Activated CD4-positive, CD25-positive, alpha-beta regulatory T cell treated with anti-CD3 and anti-CD28 coated beads, Interleukin-2, amount 50 U/mL, for 16 hours (primary cell): ENCODE data around the gene PPFIBP1.
A peak's percentile ranks its signal among the peaks of the same experiment; 100 is the strongest.
"Not testable (repeated sequence)": the region's sequence is repeated elsewhere in the genome, so short reads cannot be mapped to it uniquely, and the experiment has no call there.

ENCODE experiments used
- DNase-seq: peaks from one replicate; pipeline ENCODE4 v3.0.0-alpha.2; 2020; ENCODE audit warnings: low read depth, low spot score

The PPFIBP1 gene

DNA sequence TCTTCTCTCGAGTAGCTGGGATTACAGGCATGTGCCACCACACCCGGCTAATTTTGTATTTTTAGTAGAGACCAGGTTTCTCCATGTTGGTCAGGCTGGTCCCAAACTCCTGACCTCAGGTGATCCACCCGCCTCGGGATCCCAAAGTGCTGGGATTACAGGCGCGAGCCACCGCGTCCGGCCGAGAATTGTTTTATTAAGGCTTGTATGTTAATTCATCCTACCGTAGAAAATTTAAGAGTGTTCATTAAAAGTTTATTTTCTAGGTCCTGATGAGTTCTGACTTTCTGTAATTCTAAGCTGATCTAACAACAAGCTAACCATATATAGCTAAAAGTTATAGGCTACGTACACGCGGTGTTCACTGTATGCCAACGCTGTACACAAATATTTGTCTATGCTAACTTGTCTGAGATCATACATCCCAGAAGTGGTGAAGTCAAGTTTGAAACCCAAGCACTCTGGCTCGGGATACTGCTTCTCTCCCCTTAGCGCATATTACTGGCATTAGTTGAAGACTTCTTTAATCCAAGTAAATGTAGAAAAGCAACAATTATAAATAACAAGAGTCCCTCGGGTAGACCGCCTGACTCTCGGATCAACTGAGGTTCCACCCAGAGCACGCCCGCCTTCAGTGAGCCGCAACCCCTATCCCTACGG, 186.1 kb downstream of the PPFIBP1 start:
- no peak for DNase-seq

GRCh38 chr12:27710592-27711316, 186.7 kb downstream of the PPFIBP1 start, which contains the start of gene MRPS35:
TSS of gene MRPS35 (plus strand) at chr12:27710832. CDS start at chr12:27710844, 12 bp downstream.
- peak; percentile 83 for DNase-seq

GRCh38 chr12:27711317-27711682, 187.3 kb downstream of the PPFIBP1 start:
- DNase-seq, result no peak

DNA sequence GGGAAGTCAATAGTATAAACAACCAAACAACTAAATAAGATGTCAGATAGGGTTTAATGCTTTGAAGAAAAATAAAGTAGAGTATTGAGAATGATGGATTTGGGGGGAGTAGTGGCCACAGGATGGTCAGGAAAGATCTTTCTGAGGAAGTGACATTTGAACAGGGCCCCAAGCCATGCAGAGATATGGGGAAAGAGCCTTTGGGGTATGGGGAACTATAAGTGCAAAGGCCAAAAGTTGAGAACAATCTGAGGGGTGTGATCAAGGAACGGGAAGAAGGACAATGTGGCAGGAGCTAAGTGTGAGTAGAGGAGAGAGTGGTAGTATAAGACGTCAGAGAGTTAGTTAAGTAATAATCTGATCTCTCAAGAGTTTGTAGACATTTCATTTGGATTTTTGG, 188.0 kb downstream of the PPFIBP1 start:
- DNase-seq, result no peak

- no peak for DNase-seq
Observed at GRCh38 chr12:27723212-27723611, 199.2 kb downstream of the PPFIBP1 start.

GRCh38 chr12:27730097-27730588, 206.1 kb downstream of the PPFIBP1 start:
- DNase-seq, result no peak

DNA sequence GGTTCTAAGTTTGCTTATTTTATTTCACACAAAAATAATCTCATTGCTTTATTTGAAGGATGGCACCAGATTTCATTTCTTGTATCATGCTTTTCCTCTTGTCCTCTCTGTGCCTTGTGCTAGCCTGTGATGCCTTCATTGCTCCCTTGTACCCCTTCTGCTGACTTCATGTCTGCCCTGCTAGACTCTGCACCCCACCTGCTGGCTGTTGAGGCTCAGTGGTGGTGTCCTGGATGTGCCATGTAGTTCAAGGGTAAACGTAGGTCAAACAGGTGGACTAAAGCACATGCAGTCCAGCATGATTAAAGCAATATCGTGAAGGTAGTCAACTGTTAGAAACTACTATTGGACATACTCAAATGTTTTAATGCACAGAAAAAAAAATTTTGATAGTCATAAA, 208.3 kb downstream of the PPFIBP1 start:
- DNase-seq, result no peak

DNA sequence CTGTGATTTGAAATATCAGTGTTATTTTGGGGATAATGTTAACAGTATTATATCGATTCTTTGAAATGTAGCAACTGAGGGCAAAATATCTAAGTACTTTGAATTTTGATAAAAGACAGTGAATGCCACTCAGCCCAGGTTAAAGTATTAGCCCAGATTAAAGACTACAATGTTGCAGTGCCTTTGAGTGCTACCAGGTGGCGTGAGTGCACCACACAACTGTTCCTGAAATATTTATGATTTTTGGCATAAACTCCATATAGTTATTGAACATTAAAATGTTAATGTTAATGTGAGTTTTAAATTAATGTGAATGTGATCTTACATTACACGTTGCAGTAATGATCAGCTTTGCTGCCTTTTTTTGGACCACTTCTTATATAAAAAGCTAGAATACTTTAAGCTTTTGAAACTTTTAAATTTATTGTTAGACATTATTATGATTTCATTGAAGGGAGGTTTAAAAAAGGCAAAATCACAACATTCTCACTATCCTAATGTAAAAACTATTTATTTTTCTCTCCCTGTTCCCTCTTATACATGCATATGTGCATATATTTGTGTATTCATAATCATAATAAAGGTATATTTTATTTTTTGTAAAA, 209.1 kb downstream of the PPFIBP1 start:
- DNase-seq, result no peak

- no peak for DNase-seq
Observed at GRCh38 chr12:27733791-27734190, 209.8 kb downstream of the PPFIBP1 start.

GRCh38 chr12:27734321-27734720, 210.3 kb downstream of the PPFIBP1 start:
- not testable (repeated sequence) for DNase-seq

DNA sequence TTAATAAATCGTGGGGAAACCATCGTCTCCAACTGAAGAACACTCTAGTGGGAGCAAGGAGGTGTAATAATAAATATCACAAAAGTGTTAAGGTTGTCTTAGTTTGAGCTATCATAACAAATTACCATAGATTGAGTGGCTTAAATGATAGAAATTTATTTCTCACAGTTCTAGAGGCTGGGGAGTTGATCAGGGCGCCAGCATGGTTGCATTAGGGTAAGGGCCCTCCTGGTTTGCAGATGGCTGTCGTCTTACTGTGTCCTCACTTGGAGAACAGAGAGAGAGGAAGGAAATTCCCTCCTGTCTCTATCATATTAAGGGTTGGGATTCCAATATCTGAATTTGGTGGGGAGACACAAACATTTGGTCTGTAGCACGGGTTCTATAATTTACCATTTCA, 219.6 kb downstream of the PPFIBP1 start:
- DNase-seq, result no peak
